Stimulated activated naive CD8-positive, alpha-beta T cell treated with anti-CD3 and anti-CD28 coated beads, Interleukin-15, Interleukin-2, amounts not matched to agents 100 ng/mL and 50 ng/mL, for 24 hours (primary cell): Measurements from ENCODE around the gene HDGFL3.
"Not testable (repeated sequence)": the region's sequence is repeated elsewhere in the genome, so short reads cannot be mapped to it uniquely, and the experiment has no call there.

Experiments used
- H3K27ac Mint-ChIP-seq: one replicate; pipeline ENCODE4 v1.8.0; 2021; ENCODE audit warnings: mild to moderate bottlenecking, mixed read lengths
- H3K27me3 Mint-ChIP-seq: one replicate; pipeline ENCODE4 v1.8.0; 2021; ENCODE audit warnings: mixed read lengths
- H3K36me3 Mint-ChIP-seq: one replicate; pipeline ENCODE4 v1.8.0; 2021; ENCODE audit warnings: low read depth, mixed read lengths
- H3K4me1 Mint-ChIP-seq: one replicate; pipeline ENCODE4 v1.8.0; 2021; ENCODE audit warnings: low read depth, mixed read lengths
- H3K4me3 Mint-ChIP-seq: one replicate; pipeline ENCODE4 v1.8.0; 2021; ENCODE audit warnings: mild to moderate bottlenecking, mixed read lengths
- H3K9me3 Mint-ChIP-seq: one replicate; pipeline ENCODE4 v1.8.0; 2021; ENCODE audit warnings: mixed read lengths

The HDGFL3 gene

DNA sequence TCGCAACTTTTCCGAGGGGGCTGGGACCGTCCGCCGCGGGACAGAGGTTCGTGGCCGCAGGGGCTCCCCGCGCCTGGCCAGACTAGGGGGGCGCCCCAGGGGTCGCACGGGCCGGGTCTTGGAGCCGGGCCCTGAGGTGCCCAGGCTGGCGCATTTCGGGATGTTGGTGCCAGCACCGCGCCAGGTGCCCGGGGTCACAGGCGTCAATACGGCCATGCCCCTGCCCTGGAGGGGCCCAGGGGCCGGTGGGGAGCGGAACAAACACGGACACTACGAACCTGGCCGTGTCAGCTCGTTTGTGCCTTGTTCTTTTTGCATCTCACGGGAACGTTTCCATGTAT, 99.8 kb downstream of the HDGFL3 start:
- no peaks in the 10 kb centered on the region for H3K36me3 Mint-ChIP-seq
- peaks cover 49% of the 10 kb centered on the region for H3K27me3 Mint-ChIP-seq
- H3K4me1 Mint-ChIP-seq, result peaks cover 19% of the 10 kb centered on the region
- H3K4me3 Mint-ChIP-seq, result peak overlapping the region; percentile 83
- no peaks in the 10 kb centered on the region for H3K9me3 Mint-ChIP-seq
- H3K27ac Mint-ChIP-seq, result no peak overlapping the region

GRCh38 chr15:83106994-83107840, 100.4 kb downstream of the HDGFL3 start, which contains the start of gene TM6SF1:
TM6SF1 (plus strand) TSS chr15:83107645; CDS start chr15:83107681, 36 bp downstream.
- peak within 1 kb of the TSS; percentile 83 for H3K4me3 Mint-ChIP-seq
- no peaks in the 10 kb centered on the region for H3K9me3 Mint-ChIP-seq
- peaks cover 55% of the 10 kb centered on the region for H3K27me3 Mint-ChIP-seq
- peak within 1 kb of the TSS; percentile 39 for H3K27ac Mint-ChIP-seq
- peaks cover 19% of the 10 kb centered on the region for H3K4me1 Mint-ChIP-seq
- H3K36me3 Mint-ChIP-seq, result no peaks in the 10 kb centered on the region

GRCh38 chr15:83105440-83105839, 102.2 kb downstream of the HDGFL3 start:
- H3K9me3 Mint-ChIP-seq, result no peaks in the 10 kb centered on the region
- H3K4me1 Mint-ChIP-seq, result peaks cover 19% of the 10 kb centered on the region
- no peak overlapping the region for H3K27ac Mint-ChIP-seq
- H3K27me3 Mint-ChIP-seq, result peaks cover 67% of the 10 kb centered on the region
- H3K4me3 Mint-ChIP-seq, result no peak overlapping the region
- H3K36me3 Mint-ChIP-seq, result no peaks in the 10 kb centered on the region

GRCh38 chr15:83104141-83104540, 103.5 kb downstream of the HDGFL3 start:
- Mint-ChIP-seq H3K4me1 (peaks cover 18% of the 10 kb centered on the region), H3K27me3 (peaks cover 55% of the 10 kb centered on the region), H3K9me3 (no peaks in the 10 kb centered on the region)

DNA sequence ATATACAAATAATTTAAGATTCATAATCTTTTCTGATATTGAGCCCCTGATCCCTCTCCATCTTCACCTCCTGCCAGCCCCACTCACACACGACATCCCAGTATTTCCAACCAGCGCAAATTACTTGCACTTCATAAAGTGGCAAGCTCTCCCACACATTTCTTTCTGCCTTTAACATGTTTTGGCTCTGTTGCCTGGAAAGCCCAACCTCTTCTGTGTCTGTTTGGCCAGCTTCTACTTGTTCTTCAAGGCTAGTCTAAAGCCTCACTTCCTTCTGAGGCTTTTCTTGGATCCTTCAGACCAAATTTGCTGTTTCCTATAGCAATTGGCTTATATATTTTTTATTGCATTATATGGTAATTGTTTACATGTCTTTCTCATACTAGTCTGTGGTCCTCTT, 105.3 kb downstream of the HDGFL3 start:
- Mint-ChIP-seq H3K9me3 (no peaks in the 10 kb centered on the region), H3K27ac (no peak overlapping the region), H3K4me3 (no peak overlapping the region), H3K4me1 (peaks cover 7% of the 10 kb centered on the region), H3K27me3 (peaks cover 50% of the 10 kb centered on the region), H3K36me3 (no peaks in the 10 kb centered on the region)

More at GRCh38 chr15:83104141-83104540, 103.5 kb downstream of the HDGFL3 start:
- no peaks in the 10 kb centered on the region for H3K36me3 Mint-ChIP-seq
- no peak overlapping the region for H3K4me3 Mint-ChIP-seq
- no peak overlapping the region for H3K27ac Mint-ChIP-seq

GRCh38 chr15:83100097-83100646, 107.5 kb downstream of the HDGFL3 start:
- Mint-ChIP-seq H3K27ac (no peak overlapping the region), H3K9me3 (no peaks in the 10 kb centered on the region), H3K4me3 (no peak overlapping the region), H3K27me3 (peaks cover 44% of the 10 kb centered on the region), H3K4me1 (no peaks in the 10 kb centered on the region), H3K36me3 (no peaks in the 10 kb centered on the region)

DNA sequence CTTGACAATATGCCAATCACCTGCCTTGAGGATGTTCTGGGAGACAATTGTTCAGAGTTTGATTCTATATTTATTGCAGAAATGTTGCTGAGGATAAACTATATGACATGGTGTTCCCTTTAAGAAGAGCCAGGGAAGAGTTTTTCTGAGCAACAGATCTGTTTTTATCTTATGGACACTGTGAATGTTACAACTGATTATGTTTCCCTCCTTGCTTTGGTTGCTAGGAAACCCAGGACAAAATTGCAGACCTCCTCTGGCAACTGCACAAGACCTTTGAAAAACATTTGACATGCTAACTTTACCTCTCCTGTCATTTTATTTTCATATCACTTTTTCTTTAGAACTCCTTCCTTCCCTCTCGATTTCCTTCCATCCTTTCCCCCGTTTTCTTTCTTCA, 108.3 kb downstream of the HDGFL3 start:
- Mint-ChIP-seq H3K9me3 (no peaks in the 10 kb centered on the region), H3K27ac (no peak overlapping the region), H3K4me1 (no peaks in the 10 kb centered on the region), H3K27me3 (peaks cover 38% of the 10 kb centered on the region), H3K4me3 (no peak overlapping the region), H3K36me3 (no peaks in the 10 kb centered on the region)

DNA sequence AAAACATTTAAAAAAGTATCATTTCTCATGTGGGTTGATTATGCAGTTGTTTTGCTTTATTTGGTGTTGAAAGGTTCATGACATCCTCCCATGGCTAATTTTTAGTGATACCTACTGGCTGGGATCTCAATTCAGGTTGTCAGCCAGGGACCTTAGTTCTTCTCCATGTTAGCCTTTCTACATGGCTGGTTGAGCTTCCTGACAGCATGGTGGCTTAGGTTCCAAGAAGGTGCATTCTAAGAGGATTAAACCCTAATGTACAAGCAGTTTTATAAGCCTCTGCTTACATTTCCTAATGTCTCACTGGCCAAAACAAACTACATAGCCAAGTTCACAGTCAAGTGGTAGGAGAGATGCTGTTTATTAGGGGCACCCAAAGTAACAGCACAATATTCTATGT, 109.5 kb downstream of the HDGFL3 start:
- Mint-ChIP-seq H3K4me1 (no peaks in the 10 kb centered on the region), H3K27me3 (peaks cover 33% of the 10 kb centered on the region), H3K4me3 (no peak overlapping the region), H3K36me3 (no peaks in the 10 kb centered on the region), H3K9me3 (no peaks in the 10 kb centered on the region), H3K27ac (no peak overlapping the region)

DNA sequence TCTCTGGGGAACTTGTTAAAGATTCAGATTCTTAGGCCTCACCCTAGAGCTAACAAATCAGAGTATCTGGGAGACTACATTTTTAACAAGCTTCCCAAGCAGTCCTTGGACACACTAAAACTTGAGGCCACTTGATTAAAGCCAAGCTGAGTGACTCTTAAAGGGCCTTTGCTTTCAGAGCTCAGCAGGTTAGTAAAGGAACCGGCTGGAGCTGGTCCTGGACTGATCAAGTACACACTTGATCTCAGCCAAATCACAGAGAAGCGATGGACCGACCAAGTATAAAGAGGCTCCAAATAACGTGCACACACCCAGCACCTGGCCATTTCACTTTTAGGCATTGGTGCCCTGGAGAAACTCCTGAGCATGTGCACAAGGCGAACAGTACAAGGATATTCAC, 113.0 kb downstream of the HDGFL3 start:
- Mint-ChIP-seq H3K36me3 (no peaks in the 10 kb centered on the region), H3K9me3 (no peaks in the 10 kb centered on the region), H3K27me3 (peaks cover 11% of the 10 kb centered on the region), H3K4me3 (no peak overlapping the region), H3K4me1 (peaks cover 8% of the 10 kb centered on the region), H3K27ac (no peak overlapping the region)

DNA sequence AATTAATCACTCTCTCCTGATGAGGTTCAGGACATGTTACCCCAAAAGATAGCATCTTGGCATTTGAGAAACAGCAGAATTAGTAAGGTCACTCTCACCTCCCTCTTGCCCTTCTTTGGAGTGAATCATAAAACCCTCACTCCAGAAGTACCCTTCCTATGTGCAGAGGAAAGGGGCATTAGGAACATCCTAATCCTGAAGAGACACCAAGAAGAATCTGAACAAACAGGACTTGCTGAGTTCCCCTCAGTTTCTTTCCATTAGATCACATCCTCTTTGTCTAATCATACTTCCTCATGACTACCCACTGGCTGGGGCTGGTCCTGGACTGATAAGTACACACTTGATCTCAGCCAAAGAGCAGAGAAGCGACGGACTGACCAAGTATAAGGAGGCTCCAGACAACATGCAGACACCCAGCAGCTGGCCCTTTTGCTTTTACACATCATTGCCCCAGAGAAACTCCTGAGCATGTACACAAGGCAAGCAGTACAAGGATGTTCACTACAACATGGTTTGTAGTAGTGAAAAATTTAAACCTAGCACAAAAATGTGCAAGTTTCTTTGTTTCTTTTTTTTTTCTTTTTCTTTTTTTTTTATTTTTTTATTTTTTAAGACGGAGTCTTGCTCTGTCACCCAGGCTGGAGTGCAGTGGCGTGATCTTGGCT, 115.2 kb downstream of the HDGFL3 start:
- Mint-ChIP-seq H3K36me3 (no peaks in the 10 kb centered on the region), H3K27me3 (peaks cover 14% of the 10 kb centered on the region), H3K9me3 (no peaks in the 10 kb centered on the region), H3K4me3 (peak overlapping the region; percentile 42), H3K27ac (peak overlapping the region; percentile 84), H3K4me1 (peaks cover 8% of the 10 kb centered on the region)

DNA sequence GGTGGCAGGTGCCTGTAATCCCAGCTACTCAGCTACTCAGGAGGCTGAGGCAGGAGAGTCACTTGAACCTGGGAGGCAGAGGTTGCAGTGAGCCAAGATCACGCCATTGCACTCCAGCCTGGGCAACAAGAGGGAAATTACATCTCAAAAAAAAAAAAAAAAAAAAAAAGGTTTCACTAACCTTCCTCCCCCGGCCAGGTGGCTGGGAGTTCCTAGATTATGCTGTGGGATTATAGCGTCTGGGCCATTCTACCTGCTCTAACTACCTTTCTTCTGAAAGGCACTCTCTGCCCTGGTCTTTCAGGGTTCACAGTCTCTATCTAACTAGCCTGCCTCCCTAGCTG, 115.7 kb downstream of the HDGFL3 start:
- H3K27me3 Mint-ChIP-seq, result peaks cover 16% of the 10 kb centered on the region
- peak overlapping the region; percentile 42 for H3K4me3 Mint-ChIP-seq
- peak overlapping the region; percentile 84 for H3K27ac Mint-ChIP-seq
- not testable (repeated sequence) for H3K36me3 Mint-ChIP-seq, H3K4me1 Mint-ChIP-seq, H3K9me3 Mint-ChIP-seq

- Mint-ChIP-seq H3K27ac (no peak overlapping the region), H3K27me3 (peaks cover 13% of the 10 kb centered on the region), H3K4me1 (peaks cover 8% of the 10 kb centered on the region), H3K36me3 (no peaks in the 10 kb centered on the region), H3K4me3 (no peak overlapping the region), H3K9me3 (no peaks in the 10 kb centered on the region)
Measured at GRCh38 chr15:83090465-83090864, 117.2 kb downstream of the HDGFL3 start.

GRCh38 chr15:83088876-83089275, 118.7 kb downstream of the HDGFL3 start:
- H3K27me3 Mint-ChIP-seq, result peaks cover 13% of the 10 kb centered on the region
- no peak overlapping the region for H3K27ac Mint-ChIP-seq
- no peaks in the 10 kb centered on the region for H3K36me3 Mint-ChIP-seq
- peaks cover 8% of the 10 kb centered on the region for H3K4me1 Mint-ChIP-seq
- H3K9me3 Mint-ChIP-seq, result no peaks in the 10 kb centered on the region
- H3K4me3 Mint-ChIP-seq, result no peak overlapping the region

GRCh38 chr15:83087576-83087975, 120.0 kb downstream of the HDGFL3 start:
- Mint-ChIP-seq H3K4me1 (peaks cover 7% of the 10 kb centered on the region), H3K9me3 (no peaks in the 10 kb centered on the region), H3K4me3 (no peak overlapping the region), H3K27ac (no peak overlapping the region), H3K36me3 (no peaks in the 10 kb centered on the region), H3K27me3 (peaks cover 15% of the 10 kb centered on the region)

DNA sequence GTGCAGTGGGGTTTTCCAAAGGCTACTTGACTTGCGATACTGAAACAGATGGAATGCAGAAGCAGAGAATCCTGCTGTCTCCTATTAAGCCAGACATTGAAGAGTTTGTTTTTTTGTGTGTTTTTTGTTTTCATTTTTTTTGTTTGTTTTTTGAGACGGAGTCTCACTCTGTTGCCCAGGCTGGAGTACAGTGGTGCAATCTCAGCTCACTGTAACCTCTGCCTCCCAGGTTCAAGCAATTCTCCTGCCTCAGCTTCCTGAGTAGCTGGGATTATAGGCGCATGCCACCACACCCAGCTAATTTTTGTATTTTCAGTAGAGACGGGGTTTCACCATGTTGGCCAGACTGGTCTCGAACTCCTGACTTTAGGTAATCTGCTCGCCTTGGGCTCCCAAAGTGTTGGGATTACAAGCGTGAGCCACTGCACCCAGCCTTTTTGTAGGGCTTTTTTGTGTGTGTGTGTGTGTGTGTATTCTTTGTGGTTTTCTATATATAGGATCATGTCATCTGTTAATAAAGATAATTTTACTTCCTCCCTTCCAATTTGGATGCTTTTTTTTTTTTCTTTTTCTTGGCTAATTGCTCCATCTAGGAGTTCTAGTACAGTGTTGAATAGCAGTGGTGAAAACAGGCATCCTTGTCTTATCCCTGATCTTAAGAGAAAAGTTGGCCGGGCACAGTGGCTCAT, 121.6 kb downstream of the HDGFL3 start:
- not testable (repeated sequence) for H3K36me3 Mint-ChIP-seq, H3K4me3 Mint-ChIP-seq, H3K4me1 Mint-ChIP-seq, H3K27ac Mint-ChIP-seq, H3K9me3 Mint-ChIP-seq
- H3K27me3 Mint-ChIP-seq, result peaks cover 26% of the 10 kb centered on the region
